Vagina (tissue), 2 donors: ENCODE data around the gene RALB. TPM values are rescaled to one million over a fixed set of nuclear protein-coding genes. Genes with fewer than 3 reads are reported as not detected.

Source experiments
- DNase-seq, 2 donors: peaks; one replicate each; pipeline ENCODE4 v3.0.0-alpha.2; 2017; ENCODE audit errors: extremely low spot score in 2 of 2
- H3K27ac ChIP-seq: fragments of 200-600 bp; sonication (generic); one replicate; pipeline ENCODE4 v1.5.1; 2019
- H3K27me3 ChIP-seq: fragments of 200-600 bp; sonication (generic); one replicate; pipeline ENCODE4 v1.5.1; 2019
- H3K36me3 ChIP-seq, 2 donors: fragments of 200-600 bp; sonication (generic); one replicate each; pipeline ENCODE4 v1.5.1; 2017 to 2019
- H3K4me1 ChIP-seq: fragments of 200-600 bp; sonication (generic); one replicate; pipeline ENCODE4 v1.5.1; 2019
- H3K4me3 ChIP-seq, 2 donors: fragments of 200-600 bp; sonication (generic); 1 replicate in 1 of 2; 2 replicates in 1 of 2; pipeline ENCODE4 v1.5.1; 2016 to 2019
- H3K9me3 ChIP-seq: fragments of 200-600 bp; sonication (generic); one replicate; pipeline ENCODE4 v1.5.1; 2019
- POLR2A ChIP-seq, 2 donors: fragments of 450-650 bp; IDR thresholded peaks; one replicate each; pipeline ENCODE4 v1.6.1; 2017; ENCODE audit warnings: antibody characterized with exemption in 2 of 2, mild to moderate bottlenecking in 2 of 2, moderate library complexity in 2 of 2
- POLR2AphosphoS5 ChIP-seq, 2 donors: sonication (generic); formaldehyde crosslinking; IDR thresholded peaks; one replicate each; pipeline ENCODE4 v1.9.0; 2017; ENCODE audit warnings: antibody characterized with exemption in 2 of 2, mild to moderate bottlenecking in 2 of 2, low read depth in 1 of 2; ENCODE audit not compliant: insufficient read depth in 1 of 2
- intact Hi-C: fragments of 100-400 bp; cut with DNase I; formaldehyde crosslinking; loops from one replicate; pipeline ENCODE4 v1.15.1; 2023
- total RNA-seq: library from RNA; depleted of rRNA; stranded (reverse); fragments of >200 nt; gene quantifications from one replicate; pipeline ENCODE4 v1.2.3, GENCODE V29; 2016
- TF ChIP-seq, protein P1 (sequence below), 3 experiments: fragments of 450-650 bp in 2 of 3; fragments of 200-600 bp in 1 of 3; sonication (generic) in 1 of 3; IDR thresholded peaks; one replicate each; pipeline ENCODE4 v1.5.1; 2017 to 2019; ENCODE audit warnings: antibody characterized with exemption in 3 of 3, mild to moderate bottlenecking in 2 of 3, moderate library complexity in 2 of 3

Gene RALB
- total RNA-seq, 1 donor from 2014 or later: 44.0 TPM

DNA sequence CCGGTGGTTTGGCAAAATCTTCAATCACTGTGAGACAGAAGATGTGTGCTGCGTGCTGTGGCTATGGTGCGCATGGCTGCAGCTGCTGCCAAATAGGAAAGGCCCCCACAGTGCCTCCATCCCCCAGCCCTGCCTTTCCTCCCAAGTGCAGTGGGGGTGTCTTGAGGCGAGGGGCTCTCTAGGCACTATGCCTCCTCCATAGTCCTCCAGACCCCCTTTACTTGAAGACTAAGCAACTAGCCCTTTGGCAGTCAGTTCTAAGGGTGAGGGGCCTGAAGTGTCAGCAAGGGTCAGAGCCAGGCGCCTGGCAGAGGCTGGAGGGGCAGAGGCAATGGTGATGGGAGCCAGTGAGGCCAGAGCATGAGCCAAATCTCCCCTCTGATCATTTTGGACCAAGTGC is 15.9 kb upstream of the RALB start:
- H3K36me3 ChIP-seq: no peaks in the 10 kb centered on the region
- no peak overlapping the region for H3K4me3 ChIP-seq
- DNase-seq: no peak
- peaks cover 46% of the 10 kb centered on the region for H3K4me1 ChIP-seq
- TF ChIP-seq POLR2A (IDR thresholded peaks at IDR 0.05) (no peak), POLR2AphosphoS5 (IDR thresholded peaks at IDR 0.05; ENCODE audit: insufficient read depth in 1 of 2, low read depth in 1 of 2) (no peak)
- TF ChIP-seq, protein P1, sequence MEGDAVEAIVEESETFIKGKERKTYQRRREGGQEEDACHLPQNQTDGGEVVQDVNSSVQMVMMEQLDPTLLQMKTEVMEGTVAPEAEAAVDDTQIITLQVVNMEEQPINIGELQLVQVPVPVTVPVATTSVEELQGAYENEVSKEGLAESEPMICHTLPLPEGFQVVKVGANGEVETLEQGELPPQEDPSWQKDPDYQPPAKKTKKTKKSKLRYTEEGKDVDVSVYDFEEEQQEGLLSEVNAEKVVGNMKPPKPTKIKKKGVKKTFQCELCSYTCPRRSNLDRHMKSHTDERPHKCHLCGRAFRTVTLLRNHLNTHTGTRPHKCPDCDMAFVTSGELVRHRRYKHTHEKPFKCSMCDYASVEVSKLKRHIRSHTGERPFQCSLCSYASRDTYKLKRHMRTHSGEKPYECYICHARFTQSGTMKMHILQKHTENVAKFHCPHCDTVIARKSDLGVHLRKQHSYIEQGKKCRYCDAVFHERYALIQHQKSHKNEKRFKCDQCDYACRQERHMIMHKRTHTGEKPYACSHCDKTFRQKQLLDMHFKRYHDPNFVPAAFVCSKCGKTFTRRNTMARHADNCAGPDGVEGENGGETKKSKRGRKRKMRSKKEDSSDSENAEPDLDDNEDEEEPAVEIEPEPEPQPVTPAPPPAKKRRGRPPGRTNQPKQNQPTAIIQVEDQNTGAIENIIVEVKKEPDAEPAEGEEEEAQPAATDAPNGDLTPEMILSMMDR (IDR thresholded peaks at IDR 0.05): no peak
- intact Hi-C loops: no loop called here
- no peaks in the 10 kb centered on the region for H3K27me3 ChIP-seq
- no peaks in the 10 kb centered on the region for H3K9me3 ChIP-seq
- no peak overlapping the region for H3K27ac ChIP-seq

DNA sequence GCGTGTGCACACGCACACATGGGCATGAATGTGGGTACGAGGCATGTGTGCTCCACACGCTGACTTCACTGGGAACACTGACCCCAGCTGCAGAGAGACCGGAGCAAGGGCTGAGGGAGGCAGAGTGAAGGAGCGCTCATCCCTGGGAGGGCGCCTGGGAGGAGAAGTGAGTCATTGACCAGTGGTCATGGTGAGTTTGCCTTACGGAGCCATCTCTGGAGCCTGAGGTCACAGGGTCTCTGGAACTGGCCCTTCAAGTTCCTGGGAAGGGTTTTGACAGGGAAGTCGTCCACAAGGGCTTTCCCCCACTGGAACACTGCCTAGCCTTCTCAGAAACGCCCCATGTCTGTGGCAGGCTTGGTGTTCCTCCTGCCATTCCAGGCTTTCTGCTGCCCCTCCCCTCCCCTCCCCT is 15.2 kb upstream of the RALB start:
- Histone ChIP-seq H3K27me3 (no peaks in the 10 kb centered on the region), H3K4me1 (peaks cover 43% of the 10 kb centered on the region), H3K27ac (no peak overlapping the region), H3K9me3 (no peaks in the 10 kb centered on the region), H3K4me3 (no peak overlapping the region), H3K36me3 (no peaks in the 10 kb centered on the region)
- intact Hi-C loops: no loop called here
- TF ChIP-seq POLR2A (IDR thresholded peaks at IDR 0.05) (no peak), POLR2AphosphoS5 (IDR thresholded peaks at IDR 0.05; ENCODE audit: insufficient read depth in 1 of 2, low read depth in 1 of 2) (no peak)
- TF ChIP-seq, protein P1 (IDR thresholded peaks at IDR 0.05): no peak
- DNase-seq: no peak

DNA sequence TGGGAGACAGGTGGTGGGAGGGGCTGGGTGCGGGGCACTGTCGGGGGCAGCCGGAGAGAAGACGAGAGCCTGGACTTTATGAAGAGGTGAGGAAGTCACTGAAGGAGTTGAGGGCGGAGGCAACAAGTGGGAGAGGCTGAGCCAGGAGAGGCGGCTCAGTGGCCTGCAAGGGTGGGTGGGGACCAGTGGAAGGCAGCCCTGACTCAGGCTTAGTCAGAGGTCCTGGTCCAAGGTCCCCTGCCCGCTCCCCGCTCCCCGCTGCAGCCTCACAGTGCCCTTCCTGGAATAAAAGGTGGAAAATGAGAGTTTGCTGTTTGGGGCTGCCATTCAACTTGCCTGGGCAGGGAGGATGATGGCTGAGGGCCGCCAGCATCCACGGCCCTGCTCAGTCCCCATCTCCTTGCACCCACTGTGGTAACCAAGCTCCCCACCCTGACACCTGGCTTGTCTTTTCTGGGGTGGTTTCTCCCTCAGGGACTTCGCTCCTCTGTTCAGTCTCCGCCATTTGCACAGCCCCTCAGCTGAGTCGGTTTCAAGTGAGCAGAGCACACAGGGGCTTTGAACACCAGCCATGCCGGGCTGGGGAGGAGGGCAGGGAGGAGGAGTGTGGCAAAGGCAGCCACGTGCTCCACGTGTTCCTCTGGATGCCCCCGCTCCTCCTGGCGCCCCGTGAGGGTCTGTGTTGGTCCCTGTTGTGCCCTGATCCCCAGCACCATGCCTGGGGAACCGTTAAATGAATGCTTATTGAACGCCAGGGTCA is 13.7 kb upstream of the RALB start:
- Histone ChIP-seq H3K36me3 (no peaks in the 10 kb centered on the region), H3K9me3 (no peaks in the 10 kb centered on the region), H3K27ac (peak overlapping the region; percentile 55), H3K4me3 (no peak overlapping the region), H3K4me1 (peaks cover 42% of the 10 kb centered on the region), H3K27me3 (no peaks in the 10 kb centered on the region)
- TF ChIP-seq POLR2AphosphoS5 (IDR thresholded peaks at IDR 0.05; ENCODE audit: insufficient read depth in 1 of 2, low read depth in 1 of 2) (peak in 1 of 2 donors; percentile 14), POLR2A (IDR thresholded peaks at IDR 0.05) (no peak)
- TF ChIP-seq, protein P1 (IDR thresholded peaks at IDR 0.05): no peak
- DNase-seq: no peak
- intact Hi-C loops: no loop called here

DNA sequence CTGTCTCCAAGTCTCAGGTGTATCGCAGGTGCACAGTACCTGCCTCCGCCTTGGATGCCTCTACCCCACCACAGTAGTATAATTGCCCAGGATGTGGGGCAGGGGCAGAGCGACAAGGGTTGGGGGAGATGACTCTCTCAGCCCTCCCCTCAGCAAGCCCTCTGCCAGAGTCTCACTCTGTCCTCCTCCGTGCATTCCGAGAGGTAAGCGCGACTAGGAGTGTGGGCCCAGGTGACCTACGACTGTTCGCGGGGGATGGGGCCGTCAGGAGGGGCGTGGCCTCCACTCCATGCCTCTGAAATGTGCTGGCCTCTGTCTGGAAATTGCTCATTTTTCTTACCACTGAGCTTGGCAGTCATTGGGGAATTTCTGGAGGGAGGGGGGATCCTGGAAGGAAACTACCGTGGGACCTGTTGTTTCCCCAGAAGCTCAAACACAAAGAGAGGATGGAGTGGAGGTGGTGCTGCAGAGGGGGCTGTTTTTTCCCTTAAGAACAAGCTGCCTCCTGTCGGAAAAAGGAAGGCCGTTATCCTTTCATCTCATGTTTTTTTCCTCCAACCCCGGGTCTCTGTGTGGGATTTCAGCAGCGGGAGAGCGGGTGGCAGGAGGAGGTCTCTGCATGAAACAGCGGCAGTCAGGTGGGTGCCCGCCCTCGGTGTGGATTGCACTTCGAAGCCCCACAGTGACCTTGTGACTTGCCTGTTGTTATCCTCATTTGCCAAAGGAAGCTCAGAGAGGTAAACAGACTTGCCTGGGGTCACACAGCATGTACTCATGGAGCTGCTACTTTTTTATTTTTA is 13.0 kb upstream of the RALB start:
- DNase-seq: no peak
- H3K4me3 ChIP-seq: no peak overlapping the region
- H3K27ac ChIP-seq: peak overlapping the region; percentile 55
- peaks cover 49% of the 10 kb centered on the region for H3K4me1 ChIP-seq
- H3K27me3 ChIP-seq: no peaks in the 10 kb centered on the region
- intact Hi-C loops: no loop called here
- TF ChIP-seq POLR2A (IDR thresholded peaks at IDR 0.05) (no peak), POLR2AphosphoS5 (IDR thresholded peaks at IDR 0.05; ENCODE audit: insufficient read depth in 1 of 2, low read depth in 1 of 2) (peak; percentile 25 to 58)
- TF ChIP-seq, protein P1 (IDR thresholded peaks at IDR 0.05): no peak
- no peaks in the 10 kb centered on the region for H3K9me3 ChIP-seq
- H3K36me3 ChIP-seq: no peaks in the 10 kb centered on the region
